Renal cortex interstitium (tissue), 11 donors: ENCODE data around the gene FUT6. TPM values are rescaled to one million over a fixed set of nuclear protein-coding genes. Genes with fewer than 3 reads are reported as not detected.
"Not testable (repeated sequence)": the region's sequence is repeated elsewhere in the genome, so short reads cannot be mapped to it uniquely, and the experiment has no call there.

Experiments used
- DNase-seq, 11 donors: peaks; one replicate each; pipeline ENCODE4 v3.0.0-alpha.2; 2013; ENCODE audit warnings: low read depth in 9 of 11, low spot score in 4 of 11; ENCODE audit errors: extremely low read depth in 1 of 11
- polyA plus RNA-seq, 3 donors: library from polyadenylated mRNA; unstranded; fragments of 120-200 nt; gene quantifications; one replicate each; pipeline ENCODE4 v1.2.1, GENCODE V29; 2013; ENCODE audit not compliant: insufficient read length in 3 of 3

FUT6 gene
- polyA plus RNA-seq, 3 donors = 10.4 to 20.7 (median 14.1) TPM

DNA sequence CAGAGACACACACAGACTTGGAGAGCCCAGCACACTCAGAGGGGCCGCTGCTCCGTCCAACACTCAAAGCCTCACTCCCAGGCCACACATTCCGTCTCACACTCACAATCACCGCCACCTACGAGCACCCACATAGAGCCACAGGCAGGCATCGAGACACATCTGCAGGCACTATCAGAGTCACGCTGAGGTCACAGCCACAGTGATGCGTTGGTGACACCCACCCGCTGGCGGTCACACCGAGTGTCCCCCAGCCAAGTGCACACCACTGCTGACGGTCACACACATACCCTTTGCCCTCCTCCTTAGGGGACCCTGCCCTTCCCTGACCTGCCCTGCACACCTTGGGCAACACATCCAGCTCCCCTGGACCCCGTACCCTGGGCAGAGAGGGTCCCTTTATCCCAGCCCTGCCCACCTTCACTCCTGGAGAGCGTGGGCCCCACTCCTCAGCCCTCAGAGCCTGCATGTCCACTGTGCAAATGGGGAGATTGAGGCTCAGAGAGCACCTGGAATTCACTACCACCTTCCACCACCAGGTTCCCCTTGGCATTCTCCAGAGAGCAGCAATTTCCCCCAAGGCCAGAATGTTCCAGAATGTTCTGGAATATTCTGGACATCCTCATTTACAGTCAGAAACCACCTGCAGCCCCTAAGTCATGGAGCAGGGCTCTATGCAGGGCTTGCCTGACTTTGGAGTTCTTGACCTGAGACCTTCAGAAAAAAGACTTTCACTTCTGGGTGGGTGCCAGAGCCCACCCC, 25.4 kb upstream of the FUT6 start:
- DNase-seq = no peak

DNA sequence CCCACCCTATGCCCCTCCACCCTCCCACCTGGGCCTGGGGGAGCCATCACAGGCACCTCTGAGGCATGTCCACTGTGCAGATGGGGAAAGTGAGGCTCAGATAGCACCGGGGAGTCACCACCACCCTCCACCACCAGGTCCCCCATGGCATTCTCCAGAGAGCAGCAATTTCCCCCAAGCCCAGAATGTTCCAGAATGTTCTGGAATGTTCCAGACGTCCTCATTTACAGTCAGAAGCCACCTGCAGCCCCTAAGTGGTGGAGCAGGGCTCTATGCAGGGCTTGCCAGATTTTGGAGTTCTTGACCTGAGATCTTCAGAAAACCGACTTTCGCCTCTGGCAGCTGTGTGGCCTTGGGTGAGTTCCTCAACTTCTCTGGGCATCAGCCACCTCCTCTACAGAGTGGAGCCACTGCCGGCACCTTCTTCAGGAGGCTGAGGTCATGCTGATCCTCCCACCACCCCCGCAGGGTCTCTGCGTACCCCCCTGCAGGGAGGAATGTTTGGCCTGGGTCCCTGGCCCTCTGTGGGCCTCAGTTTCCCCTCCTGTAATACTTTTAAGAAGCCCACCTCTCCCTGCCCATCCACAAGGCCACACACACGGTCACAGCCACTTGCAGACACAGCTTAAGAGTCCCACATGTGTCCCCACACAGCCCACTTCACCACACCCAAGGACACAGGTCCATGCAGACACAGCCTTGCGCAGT, 24.7 kb upstream of the FUT6 start:
- no peak for DNase-seq

DNA sequence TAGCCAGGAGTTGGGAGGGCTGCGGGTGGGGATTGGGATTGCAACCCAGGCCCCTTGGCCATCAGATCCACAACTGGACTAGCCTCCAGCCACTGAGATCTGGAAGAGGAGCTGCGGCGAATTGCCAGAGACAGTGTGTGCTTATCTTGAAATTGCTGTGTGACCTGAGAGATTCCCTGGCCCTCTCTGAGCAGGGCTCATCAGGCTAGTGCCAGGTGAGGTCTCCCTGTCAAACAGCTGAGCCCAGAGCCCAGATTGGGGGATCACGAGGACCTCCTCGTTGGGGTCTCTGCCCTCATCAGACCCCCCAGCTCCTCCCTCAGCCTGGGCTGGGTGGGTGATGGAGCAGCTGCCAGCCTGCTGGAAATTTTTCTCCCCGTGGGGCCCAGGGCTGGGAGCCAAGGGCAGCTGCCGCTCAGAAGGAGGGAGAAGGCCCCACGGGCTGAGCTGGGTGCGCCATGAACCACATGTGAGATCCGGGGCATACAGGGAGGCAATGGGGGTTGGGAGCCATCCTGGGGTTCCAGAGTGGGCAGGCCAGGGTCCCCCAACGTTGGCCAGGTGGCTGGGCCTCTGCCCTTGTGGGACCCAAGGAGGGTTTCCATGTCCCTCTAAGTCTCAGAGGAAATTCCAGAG, 23.6 kb upstream of the FUT6 start:
- DNase-seq = no peak

DNA sequence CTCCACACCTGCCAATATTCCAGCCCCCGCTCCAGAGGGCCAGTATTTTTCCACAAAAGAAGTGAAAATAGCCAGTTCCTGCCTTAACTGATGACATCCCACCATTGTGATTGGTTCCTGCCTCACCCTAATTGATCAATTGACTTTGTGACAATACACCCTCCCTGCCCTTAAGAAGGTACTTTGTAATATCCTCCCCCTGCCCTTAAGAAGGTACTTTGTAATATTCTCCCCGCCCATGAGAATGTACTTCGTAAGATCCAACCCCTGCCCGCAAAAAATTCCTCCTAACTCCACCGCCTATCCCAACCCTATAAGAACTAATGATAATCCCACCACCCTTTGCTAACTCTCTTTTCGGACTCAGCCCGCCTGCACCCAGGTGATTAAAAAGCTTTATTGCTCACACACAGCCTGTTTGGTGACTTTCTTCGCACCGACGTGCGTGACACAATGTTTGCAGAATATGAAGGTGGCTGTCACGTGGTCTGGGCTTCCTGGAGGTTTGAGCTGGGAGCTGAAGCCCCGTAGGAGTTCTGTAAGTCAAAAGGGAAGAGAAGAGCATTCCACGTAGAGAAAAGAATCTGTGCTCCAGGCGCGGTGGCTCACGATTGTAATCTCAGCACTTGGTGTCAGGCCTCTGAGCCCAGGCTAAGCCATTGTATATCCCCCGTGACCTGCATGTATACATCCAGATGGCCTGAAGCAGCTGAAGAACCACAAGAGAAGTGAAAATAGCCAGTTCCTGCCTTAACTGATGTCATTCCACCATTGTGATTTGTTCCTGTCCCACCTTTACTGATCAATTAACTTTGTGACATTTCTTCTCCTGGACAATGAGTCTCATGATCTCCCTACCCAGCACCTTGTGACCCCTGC, 17.9 kb upstream of the FUT6 start:
- no peak for DNase-seq

DNA sequence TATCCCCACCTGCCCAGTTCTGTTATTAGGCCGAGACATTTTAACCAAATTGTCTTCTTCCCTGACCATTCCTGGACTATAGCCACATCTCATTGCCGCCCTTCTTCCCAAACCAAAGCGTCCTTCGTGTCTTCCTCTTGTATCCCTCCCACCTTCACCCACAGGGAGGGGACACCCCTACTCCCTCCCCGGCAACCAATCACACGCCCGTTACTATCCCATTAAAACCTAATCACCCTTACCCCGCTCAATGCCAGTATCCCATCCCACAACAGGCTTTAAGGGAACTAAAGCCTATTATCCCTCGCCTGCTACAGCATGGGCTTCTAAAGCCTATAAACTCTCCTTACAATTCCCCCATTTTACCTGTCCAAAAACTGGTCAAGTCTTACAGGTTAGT, 15.6 kb upstream of the FUT6 start:
- DNase-seq = not testable (repeated sequence)

DNA sequence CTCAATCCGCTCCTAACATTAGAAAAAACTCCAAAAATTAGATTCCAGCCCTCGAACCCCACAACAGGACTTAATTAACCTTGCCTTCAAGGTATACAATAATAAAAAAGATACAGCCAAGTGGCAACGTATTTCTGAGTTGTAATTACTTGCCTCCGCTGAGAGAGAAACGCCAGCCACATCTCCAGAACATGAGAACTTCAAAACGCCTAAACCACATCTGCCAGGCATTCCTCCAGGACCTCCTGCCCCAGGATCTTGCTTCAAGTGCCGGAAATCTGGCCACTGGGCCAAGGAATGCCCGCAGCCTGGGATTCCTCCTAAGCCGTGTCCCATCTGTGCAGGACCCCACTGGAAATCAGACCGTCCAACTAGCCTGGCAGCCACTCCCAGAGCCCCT, 14.6 kb upstream of the FUT6 start:
- DNase-seq = not testable (repeated sequence)

DNA sequence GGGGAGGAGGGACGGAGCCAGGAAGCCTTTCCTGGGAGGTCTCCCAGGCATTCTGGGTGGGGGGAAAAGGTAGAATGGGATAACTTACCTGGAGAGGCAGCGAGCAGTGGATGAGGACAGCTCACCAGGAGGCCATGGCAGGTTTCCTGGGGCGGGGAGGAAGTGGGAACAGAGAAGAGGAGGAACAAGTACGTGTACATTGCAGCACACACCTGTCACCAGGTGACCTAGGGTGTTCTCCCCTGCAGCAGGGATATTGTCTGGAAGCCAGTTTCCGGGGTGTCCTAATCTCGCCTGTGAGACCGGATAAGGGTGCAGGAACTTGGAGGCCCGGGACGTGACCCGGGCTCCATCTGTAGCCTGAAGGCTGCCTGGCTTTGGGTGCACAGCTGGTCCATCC, 11.8 kb upstream of the FUT6 start, which contains the start of gene FUT3:
FUT3 (minus strand) TSS at position 148 of the 400 bp plus-strand sequence.
- no peak for DNase-seq

DNA sequence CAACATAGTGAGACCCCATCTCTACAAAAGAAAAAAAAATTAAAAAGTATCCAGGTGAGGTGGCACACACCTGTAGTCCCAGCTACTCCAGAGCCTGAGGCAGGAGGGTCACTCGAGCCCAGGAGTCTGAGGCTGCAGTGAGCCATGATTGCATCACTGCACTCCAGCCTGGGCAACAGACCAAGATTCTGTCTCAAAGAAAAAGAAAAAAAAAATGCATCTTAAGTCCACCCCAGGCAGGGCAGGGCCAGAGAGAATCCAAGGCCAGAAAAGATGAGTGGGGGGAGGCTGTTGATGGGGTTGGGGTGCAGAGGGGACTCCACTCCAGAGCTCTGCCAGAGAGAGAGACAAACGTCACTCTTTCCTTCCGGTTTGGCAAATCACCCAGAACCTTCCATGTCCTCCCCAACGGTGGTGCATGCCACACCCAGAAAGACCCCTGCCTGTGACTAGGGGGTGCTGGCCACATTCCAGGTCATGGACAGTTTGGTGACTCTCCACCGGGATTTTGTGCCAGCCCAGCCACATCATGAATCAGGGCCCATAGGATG, 11.3 kb upstream of the FUT6 start:
- no peak for DNase-seq

DNA sequence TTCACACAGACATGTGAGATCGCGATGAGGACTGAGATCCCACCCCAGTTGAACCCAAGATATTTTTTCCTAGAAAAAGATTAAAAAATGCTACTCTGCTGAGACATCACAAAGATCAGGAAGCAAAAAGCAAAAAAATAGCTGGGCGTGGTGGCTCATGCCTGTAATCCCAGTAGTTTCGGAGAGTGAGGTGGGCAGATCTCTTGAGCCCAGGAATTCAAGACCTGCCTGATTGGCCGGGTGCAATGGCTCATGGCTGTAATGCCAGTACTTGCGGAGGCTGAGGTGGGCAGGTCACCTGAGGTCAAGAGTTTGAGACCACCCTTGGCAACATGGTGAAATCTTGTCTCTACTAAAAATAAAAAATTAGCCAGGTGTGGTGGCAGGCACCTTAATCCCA, 10.7 kb upstream of the FUT6 start:
- no peak for DNase-seq

DNA sequence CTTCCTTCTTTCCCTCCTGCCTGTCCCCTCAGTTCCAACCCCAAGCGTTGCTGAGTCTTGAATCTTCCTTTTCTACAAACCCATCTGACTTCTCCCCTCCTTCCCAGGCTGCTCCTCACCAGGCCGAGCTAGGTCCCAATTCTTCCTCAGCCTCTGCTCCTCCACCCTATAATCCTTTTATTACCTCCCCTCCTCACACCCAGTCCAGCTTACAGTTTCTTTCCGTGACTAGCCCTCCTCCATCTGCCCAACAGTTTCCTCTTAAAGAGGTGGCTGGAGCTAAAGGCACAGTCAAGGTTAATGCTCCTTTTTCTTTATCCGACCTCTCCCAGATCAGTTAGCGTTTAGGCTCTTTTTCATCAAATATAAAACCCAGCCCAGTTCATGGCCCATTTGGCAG, 9.1 kb upstream of the FUT6 start:
- DNase-seq = not testable (repeated sequence)

DNA sequence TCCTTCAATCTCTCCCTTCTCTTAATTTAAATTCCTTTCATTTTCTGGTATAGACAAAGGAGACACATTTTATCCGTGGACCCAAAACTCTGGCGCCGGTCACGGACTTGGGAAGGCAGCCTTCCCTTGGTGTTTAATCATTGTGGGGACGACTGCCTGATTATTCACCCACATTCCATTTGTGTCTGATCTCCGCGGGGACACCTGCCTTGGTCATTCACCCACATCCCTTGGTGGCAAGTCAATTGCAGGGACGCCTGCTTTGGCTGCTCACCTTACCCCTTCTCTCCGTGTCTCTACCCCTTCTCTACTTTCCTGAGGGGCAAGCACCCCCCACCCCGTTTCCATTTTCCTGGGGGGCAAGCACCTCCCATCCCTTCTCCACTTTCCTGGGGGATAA, 8.3 kb upstream of the FUT6 start:
- DNase-seq = not testable (repeated sequence)

DNA sequence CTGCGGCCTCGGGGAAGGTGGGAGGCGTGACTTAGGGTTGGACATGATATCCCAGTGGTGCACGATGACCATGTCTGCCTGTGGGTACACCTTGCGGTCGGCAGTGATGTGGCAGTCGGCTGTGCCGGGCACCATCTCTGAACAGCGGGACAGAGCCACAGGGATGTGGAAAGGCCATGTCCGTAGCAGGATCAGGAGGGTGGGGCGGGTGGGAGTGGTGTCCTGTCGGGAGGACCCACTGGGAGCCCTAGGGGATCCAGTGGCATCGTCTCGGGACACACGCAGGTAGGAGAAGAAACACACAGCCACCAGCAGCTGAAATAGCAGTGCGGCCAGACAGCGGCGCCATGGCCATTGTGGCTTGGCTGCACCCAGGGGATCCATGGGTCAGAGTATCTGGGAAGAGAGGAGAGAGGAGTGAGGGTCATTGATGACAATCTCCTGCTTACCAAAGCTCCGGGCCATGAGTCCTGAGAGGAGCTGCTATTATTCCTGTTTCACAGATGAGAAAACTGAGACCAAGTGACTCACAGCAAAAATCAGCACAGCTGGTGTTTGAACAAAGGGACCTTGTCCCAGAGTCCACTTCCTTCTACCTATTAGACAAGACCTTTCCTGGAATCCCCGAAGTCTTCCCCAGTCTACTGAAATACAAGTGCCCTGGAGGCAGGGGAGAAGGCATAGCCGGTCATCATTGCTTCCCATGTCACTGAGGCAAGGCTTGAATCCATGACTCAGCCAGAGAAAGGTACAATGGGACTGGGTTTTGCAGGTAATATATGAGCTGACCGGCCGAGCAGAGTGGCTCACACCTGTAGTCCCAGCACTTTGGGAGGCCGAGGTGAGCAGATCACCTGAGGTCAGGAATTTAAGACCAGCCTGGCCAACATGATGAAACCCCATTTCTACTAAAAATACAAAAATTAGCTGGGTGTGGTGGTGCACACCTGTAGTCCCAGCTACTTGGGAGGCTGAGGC, 5.2 kb upstream of the FUT6 start:
- DNase-seq = no peak

DNA sequence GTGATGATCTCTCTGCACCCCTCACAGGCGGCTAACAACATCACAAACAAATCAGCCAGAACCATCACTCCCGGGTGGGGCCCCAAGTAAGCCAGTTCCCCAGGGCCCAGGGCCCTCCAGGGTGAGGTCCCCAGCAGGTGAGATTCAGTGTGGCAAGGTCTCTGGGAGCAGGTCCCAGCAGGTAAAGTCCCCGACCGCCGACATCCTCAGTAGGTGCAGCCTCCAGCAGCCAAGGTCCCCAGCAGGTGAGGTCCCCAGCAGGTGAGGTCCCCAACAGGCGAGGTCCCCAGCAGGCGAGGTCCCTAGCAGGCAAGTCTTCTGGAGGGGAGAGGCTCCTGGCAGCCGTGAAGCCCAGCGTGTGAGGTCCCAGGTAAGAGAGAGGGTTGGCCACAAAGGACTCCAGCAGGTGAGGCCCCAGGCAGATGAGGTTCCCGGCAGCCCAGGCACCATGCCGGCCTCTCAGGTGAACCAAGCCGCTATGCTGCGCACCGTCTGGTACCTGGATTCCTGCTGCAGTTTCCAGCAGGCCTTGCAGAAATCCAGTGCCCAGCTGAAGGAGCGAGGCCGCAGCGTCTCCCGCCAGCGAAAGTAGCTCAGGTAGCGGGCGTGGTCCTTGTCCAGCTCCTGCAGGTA, 3.9 kb upstream of the FUT6 start:
- DNase-seq = no peak

DNA sequence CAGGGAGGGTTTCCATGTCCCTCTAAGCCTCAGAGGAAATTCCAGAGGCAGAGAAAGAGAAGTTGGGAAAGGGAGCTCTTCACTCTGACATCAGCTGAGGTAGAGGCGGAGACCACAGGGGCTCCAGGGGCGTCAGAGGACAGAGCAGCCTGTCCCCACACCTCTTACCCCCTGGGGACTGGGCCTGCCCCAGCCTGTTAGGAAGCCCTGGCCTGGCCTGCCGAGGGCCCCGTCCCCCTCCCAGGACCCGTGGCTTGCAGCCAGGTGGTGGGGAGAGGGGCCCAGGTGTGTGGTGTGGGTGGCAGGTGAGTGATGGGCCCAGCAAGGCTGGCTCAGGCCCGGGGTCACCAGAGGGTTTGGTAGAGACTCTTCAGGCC, 2.2 kb upstream of the FUT6 start:
- not testable (repeated sequence) for DNase-seq

DNA sequence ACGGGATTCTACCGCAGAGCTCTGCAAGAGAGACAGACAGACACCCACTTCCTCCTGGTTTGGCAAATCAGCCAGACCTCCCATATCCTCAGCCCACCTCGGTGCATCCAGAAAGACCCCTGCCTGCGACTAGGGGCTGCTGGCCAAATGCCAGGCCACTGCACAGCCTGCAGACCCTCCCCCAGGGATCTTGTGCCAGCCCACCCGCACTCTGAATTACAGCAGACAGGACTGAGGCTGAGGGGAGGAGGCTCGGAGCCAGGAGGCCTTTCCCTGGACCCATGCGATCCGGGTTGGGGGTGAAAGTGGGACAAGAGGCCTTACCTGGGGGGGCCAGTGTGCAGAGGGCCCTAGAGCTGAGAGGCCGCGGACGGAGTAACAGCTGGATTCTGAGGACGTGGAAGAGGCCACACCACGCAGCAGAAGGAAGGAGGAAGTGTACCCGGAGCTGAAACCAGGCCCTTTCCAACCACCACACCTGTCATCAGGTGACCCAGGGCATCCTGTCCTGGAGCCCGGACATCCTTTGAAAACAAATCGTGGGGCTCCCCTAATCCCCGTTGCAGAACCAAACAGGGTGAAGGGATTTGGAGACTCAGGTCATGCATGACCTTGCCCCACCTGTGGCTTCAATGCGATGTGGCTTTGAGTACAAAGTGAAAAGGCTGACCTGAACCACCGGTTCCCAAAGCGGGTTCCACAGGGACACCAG, 993 bp downstream of the FUT6 start:
- DNase-seq = no peak

DNA sequence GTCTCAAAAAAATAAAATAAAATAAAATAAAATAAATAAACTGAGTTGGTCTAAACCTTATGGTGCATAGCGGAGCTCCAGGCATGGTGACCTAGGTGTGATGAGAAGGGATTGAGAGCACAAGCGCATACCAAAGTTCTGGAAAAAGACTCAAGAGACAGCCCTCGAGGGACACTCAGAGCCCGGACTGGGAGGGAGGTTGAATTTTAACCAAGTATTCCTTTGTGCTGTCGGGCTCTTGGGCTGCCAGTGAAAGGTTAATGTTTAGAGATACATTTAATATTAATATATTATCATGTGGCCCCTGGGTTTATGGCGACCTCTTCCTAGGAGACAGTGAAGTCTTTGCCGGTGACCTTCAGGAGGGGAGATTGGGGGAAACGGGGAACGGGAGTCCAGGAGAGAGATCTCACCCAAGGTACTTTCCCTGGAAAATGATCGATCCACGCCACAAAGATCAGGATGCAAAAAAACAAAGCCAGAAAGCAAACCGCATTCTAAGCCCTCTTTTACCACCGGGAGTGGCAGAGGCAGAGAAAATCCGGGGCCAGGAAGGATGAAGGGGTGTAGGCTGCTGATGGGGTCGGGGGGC, 1.6 kb downstream of the FUT6 start:
- no peak for DNase-seq
